Hippocampal formation (tissue), 2 donors: ENCODE measurements around the gene SLCO4A1.

Experiments
- DNase-seq, 2 donors: peaks; one replicate each; lab custom pipeline; 2025; lab: John Stamatoyannopoulos, UW

The SLCO4A1 gene

DNA sequence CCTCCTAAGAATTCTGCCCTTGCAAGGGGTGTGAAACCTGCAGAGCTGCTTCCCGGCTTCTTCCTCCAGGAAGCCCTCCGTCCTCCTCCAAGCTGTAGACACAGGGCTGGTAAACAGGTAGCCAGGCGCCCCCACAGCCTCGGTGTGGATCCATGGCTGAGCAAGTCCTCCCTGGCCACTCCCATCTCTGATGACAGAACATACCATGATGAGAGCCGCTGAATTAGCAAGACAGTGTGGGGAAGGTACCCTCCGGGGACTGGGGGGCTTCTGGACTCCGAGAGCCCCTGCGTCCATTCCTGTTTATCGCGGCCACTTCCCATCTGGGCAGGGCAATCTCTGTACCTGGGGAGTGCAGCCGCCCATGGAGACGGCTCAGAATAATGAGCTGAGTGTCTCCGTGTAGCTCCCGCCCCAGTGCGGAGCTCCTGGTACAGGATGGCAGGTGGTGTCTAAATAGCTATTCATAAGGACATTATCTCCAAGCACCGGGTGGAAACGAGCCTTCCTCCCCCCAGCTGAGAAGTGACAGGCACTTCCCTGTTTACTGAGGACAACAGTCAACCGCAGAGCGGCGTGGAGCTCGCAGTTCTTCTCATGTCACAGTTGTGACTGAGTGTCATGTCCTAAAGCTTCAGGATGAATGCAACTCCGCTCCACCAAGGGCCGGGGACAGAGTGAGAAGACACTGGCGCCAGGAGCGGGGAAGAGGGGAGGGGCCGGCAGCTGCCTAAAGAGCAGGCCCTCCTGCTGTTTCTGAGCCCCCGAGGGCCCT is 43.7 kb downstream of the SLCO4A1 start:
- peak in 1 of 2 donors; percentile 7 for DNase-seq

DNA sequence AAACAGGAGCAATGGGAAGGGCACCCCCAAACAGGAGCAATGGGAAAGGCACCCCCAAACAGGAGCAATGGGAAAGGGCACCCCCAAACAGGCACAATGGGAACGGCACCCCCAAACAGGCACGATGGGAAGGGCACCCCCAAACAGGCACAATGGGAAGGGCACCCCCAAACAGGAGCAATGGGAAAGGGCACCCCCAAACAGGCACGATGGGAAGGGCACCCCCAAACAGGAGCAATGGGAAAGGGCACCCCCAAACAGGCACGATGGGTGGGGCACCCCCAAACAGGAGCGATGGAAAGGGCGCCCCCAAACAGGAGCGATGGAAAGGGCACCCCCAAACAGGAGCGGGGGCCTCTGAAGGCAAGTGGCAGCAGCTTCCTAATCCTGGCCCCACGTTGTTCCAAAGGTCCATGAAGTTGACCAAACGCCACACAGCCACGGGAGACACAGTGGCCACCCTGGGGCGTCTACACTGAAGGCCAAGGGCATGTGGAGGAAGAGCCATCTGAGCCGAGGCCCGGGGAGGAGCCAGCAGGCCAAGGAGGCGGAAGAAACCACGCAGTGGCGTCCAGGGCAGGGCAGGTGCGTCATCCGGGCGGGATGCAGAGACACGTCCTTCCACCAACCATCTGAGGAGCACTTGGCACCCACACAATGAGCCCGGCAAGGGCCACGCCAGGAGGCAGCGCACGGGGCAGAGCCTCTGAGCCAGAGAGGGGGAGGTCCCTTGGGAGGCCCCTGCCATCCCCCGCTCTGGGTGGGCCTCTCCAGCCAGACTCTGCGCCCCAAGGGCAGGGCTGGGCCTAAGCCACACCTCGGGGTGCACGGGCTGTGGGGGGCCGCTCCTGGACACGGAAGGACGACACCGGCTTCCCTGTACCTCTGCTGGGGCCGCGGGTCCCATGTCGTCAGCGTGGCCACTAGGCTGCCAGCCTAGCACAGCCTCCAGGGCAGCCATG is 44.8 kb downstream of the SLCO4A1 start:
- DNase-seq, result no peak

DNA sequence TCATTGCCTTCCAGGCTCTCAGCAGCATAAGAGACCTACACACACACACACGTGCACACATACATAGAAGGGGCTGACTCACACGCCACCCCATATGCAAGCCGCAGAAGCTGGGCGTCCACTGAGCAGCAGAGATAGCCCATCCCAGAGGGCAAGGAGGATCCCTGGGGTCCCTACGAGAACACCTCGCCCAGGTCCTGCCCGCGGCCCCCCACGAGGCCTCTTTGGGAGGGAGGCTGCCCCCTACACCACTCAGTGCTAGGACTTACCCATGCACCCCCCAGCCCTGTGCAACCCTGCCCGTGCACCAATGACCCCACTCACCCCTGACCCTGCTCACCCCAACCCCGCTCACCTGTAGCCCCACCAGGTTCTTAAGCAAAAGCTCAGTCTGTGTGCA is 45.8 kb downstream of the SLCO4A1 start:
- DNase-seq, result no peak

DNA sequence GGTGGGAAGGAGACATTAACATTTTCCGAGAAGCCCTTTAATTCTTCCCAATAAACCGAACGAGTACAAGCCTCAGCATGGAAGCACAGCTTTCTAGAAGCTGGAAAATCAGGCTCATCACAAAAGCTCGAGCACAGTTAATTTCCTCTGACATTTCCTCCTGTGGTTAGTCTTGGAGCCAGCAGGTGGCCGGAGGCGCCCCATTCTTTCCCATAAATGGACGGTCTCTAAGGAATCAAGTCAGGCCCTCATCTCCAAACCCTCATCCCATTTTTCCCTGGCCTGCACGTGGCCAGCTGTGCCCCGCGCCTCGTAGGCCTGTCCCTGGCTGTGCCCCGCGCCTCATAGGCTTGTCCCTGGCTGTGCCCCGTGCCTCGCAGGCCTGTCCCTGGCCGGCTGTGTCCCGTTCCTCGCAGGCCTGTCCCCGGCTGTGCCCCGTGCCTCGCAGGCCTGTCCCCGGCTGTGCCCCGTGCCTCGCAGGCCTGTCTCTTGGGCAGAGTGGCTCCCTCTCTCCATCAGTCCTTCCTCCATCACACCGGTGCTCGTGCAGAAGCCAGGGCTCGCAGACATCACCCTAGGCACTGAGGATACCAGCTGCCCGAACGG is 46.7 kb downstream of the SLCO4A1 start:
- DNase-seq, result no peak

DNA sequence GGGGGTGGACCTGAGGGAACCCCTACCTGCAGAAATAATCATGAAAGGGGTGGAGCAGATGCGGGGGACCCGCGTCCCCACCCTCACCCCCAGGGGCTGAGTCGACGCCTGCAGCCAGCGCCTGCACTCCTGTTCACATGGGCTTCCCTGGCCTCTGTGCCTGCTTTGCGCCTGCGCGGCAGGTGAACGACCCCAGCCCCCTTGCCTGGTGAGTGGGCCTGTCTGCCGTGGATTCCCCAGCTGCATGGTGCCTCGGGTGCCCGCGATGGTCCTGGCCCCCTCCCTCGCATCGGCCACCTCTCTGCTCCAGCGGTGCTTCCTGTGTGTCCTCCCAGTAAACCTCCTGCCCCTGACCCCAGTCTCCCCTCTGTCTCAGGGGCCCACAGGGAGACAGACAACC is 47.6 kb downstream of the SLCO4A1 start:
- no peak for DNase-seq

DNA sequence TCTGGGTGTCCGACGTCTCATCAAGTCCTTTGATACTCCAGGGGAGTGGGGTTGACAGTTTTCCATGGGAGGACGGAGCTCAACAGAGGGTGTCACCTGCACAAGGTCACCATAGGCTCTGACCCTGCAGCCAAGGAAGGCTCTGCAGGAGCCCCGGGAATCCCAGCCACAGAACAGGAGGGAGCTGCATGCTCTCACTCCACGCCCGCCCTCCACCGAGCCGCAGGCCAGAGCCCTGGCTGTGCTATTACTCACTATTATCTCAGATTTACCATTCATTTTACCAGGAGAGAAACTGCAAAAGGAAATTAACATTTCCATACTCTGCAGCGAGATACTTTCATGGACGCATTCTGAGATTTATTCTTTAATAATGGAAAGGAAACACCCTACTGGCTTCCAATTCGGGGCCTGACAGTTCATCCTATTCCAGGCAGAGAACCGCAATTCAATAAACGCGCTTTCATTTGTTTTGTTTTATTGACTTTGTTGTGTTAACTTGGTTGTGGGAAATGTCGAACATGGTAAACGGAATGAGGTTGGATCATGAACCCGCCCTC is 48.0 kb downstream of the SLCO4A1 start:
- no peak for DNase-seq

DNA sequence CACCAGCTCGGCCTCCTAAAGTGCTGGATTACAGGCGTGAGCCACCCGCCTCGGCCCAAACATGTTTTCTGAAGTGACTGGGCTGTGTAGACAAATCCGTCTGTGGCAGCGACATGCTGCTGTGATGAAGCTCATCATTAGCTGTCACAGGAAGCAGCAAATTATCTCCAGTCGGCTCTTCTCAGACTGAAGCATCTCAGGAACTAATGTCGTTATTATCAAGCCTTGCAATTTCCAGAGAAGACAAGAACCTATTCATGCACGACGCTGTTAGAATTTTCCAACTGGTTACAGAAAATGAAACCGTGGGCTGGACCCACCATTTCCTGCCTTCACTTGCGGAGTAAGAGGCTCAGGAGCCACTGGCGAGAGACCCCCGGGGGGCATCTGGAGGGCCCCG is 49.2 kb downstream of the SLCO4A1 start:
- no peak for DNase-seq

DNA sequence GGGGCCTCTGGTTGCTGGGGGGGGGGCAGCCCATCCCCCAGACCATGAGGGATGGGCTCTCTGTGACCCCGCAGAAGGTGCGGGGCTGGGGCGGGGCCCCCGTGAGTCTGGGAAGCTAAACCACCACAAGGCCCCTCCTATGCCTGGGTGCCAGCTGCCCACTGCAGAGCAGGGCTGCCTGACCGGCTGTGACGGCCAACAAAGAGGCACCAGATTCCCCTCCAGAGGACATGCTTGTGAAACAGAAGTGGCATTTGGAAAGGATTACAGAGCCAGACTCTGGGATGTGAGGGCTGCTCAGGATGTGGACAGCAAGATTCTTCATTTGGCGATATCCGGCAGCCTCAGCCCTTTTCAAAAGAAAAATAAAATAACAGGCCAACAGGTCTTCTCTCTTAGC is 49.9 kb downstream of the SLCO4A1 start:
- DNase-seq, result peak in 1 of 2 donors; percentile 13

DNA sequence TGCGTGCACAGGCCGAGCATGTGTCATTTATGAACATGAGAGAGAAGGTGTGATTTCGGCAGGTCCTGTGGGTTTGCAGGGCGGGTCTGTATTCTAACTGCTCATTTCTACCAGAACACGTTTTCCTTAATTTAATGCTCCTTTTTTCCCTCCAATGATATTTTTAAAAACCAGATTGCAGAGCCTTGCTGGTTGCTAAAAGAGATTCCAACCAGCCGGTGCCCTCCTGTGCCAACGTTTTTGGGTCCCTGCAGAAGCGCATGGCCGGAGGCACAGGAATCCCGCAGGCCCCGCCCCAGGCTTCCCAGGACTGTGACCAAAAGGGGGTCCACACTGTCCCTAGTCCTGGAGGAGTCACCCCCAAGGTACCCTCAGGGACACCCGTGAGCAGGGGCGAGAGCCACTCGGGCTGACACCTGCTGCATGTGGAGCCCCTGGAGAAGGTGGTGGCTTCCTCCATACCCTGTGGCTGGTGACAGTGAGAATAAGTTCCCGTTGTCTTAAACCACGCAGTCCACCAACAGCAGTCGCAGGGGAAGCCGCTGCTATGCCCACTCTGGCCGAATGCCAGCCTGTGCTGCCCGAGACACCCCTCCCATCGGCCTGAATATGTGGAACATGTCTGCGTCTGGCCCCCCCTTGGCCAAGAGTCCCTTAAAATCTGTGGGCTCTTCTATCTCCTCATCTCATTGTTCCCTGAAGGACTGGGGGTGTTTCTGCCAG is 50.7 kb downstream of the SLCO4A1 start:
- DNase-seq, result no peak

DNA sequence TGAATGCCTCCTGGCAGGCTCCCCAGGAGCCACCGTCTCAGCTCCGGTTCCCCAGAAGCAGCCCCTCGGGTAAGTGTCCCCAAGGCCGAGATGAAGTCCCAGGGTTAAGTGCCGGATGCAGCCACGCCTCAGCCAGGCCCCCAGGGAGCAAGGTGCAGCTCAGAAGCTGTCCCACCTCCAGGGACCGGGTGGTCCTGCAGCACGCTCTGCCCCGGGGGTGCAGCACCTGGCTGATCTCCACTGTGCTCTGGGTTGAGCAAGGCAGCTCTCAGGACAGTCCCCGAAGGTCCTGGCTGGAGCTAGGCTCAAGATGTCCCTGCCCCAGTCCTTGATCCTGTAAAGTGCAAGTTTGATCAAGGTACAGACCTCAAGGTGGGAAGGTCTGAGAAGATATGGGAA is 51.2 kb downstream of the SLCO4A1 start:
- DNase-seq, result no peak

DNA sequence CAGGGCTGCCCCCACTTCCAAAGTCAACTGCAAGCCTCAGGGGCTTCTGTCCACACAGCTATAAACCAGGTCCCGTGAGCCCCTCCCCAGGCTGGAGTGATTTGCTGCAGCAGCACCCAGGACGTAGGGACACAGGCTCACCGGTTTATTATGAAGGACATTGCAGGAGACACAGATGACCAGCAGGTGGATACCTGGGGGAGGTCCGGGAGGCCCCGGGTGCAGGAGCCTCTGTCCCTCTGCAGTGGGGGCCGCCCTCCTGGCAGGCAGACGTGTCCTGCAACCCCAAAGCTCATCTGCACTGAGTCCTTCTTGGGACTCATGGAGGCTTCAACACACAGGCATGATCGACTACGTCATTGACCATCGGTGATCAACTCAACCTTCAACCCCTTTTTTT is 51.8 kb downstream of the SLCO4A1 start:
- DNase-seq, result no peak

DNA sequence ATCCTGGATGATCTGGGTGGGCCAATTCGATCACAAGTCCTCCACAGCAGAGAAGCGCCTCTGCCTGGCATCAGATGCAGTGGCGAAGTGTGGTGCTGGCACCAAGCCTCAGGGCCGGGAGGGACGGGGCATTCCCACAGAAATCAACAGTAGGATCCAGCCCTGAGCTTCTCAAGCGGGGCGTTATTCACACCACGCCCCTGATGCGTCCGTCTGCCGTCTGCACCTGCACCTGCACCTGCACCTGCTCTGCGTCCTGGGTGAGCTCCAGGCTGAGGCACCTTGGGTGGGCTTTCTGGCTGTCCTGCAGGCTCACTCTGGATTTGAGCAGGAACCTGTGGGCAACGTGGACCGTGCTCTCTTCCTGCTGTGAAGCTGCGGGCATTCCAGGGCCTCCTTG is 52.6 kb downstream of the SLCO4A1 start:
- DNase-seq, result no peak

DNA sequence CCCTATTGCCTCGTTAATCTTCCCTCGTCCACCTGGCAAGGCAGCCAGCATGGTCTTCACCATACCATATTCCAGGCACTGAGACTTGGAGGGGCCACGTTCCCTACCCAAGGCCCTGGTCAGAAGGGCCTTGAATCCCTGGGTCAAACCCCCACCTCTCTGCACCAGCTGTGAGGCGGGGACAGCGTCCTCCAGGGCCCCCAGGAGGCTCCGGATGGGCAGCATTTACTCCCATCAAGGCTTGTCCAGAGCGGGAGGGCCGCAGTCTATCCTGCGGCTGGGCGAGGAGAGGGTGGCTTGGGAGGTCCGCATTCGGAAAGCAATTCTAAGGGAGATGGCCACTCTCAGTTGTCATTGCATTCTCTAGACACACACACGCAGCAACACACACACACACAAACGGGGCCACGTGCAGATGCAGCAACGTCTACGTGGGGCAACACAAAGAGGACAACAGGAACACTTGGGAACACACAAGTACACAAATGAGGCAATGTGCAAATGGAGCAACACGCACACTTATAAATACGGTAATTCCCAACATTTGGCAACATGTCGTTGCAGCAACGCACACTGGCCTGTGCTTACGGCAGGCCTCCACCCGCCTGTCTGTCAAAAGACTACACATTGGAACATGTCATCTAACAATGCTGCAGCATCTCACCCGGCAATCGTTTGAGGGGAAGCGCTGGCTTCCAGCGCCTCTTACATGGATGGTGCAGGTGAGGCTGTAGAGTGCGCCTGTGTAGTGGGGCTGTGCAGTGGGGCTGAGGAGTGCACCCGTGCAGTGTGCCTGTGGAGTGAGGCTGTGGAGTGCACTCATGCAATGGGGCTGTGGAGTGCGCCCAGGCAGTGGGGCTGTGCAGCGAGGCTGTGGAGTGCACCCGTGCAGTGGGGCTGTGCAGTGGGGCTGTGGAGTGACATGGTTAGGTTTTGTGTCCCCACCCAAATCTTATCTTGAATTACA is 53.4 kb downstream of the SLCO4A1 start:
- no peak for DNase-seq

DNA sequence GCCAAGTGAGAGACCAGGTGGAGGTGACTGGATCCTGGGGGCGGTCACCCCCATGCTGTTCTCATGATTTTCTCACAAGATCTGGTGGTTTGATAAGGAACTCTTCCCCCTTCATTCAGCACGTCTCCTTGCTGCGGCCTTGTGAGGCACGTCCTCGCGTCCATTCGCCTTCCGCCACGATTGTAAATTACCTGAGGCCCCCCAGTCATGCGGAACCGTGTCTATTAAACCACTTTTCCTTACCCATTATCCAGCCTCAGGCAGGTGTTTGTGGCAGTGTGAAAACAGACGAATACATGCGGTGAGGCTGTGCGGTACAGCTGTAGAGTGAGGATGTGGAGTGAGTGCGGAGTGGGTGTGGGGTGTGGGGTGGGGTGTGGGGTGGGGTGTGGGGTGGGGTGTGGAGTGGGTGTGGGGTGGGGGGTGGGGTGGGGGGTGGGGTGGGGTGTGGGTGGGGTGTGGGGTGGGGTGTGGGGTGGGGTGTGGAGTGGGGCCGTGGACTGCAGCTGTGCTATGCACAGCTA is 54.2 kb downstream of the SLCO4A1 start:
- DNase-seq, result no peak

DNA sequence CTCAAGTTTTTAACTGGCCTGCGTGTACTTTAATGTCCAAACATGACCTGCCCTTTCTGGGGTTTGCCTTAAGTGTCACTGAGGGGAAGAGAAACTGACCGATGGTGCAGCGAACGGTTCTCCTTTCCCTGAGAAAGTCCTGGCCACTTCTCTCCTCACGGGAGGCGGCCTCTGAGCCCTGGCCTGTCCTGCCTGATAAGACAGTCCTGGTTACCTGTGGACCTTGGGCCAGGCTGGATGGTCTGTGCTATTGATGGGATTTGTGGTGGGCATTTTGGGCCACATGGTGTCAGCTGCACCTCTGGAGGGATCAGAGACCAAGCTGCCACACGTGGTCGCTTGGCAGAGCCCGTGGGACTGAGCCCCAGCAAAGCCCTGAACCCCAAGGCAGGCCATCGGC is 54.7 kb downstream of the SLCO4A1 start:
- no peak for DNase-seq

DNA sequence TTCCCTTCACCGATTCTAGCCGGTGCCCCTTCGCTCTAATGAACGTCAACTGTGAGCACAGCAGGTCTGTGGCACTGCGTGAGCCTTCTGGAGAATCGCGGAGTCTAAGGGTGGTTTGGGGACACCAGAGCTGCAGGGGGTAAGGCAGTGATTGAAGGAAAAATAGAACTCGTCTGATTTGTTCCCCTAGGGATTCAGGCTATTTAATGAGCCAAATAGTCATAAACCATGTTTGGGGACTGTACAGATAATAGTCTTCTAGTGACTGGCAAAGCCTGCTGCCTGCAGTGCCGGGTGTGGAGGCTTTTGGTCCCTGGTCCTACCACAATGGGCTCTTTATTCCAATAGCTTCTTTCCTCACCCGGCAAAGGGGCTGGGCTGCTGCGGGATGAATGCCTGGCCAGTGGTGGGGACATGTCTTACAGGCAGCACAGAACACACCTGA is 55.2 kb downstream of the SLCO4A1 start:
- DNase-seq, result peak; percentile 57 to 72

DNA sequence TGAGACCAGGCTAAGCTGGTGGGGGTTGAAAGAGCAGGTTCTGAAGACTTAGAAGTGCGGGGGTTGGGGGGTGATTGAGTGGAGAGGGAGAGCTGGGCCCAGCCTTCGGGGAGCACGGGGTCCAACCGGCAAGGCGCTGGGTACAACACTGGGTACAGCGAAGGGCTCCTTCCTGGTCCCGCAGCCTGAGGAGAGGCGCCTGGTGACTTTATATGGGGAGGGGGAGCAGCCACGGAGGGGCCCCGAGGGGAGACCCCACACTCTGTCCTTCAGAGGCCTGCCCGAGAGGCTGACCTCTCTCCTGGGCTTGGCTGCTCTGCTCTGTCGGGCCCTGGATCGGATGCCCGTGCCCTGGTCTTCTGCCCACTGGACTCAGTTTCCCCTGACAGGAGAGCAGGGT is 55.9 kb downstream of the SLCO4A1 start:
- no peak for DNase-seq

DNA sequence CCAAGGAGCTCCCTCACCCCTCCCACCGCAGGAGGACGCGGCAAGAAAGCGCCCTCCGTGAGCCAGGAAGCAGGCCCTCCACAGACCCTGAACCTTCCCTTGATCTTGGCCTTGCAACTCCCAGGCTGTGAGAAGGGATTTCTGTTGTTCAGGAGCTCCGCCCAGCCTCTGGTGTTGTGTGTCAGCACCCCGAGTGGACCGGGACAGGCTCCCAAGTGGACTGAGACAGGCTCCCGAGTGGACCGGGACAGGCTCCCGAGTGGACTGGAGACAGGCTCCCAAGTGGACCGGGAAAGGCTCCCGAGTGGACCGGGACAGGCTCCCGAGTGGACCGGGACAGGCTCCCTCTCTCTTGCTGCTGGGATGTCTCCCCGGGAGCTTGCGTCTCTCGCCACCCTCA is 57.0 kb downstream of the SLCO4A1 start:
- no peak for DNase-seq

DNA sequence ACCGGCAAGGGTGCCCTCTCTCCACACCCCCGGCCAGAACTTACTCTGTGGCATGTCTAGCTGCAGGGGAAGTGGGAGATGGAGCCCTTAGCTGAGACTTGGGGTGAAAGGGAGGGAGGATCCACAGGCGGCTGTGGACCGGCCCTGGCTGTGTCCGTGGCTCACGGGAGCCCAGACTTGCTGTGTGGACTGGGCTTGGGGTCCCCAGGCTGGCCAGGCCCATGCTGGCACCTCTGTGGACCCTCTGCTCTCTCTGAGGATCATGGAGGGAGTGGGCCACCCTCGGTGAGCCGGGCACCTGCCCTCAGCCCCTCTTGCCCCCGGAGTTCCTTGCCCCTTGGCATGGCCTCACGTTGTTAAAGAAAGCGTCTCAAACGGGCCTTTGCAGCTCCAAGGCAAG is 57.4 kb downstream of the SLCO4A1 start:
- no peak for DNase-seq

DNA sequence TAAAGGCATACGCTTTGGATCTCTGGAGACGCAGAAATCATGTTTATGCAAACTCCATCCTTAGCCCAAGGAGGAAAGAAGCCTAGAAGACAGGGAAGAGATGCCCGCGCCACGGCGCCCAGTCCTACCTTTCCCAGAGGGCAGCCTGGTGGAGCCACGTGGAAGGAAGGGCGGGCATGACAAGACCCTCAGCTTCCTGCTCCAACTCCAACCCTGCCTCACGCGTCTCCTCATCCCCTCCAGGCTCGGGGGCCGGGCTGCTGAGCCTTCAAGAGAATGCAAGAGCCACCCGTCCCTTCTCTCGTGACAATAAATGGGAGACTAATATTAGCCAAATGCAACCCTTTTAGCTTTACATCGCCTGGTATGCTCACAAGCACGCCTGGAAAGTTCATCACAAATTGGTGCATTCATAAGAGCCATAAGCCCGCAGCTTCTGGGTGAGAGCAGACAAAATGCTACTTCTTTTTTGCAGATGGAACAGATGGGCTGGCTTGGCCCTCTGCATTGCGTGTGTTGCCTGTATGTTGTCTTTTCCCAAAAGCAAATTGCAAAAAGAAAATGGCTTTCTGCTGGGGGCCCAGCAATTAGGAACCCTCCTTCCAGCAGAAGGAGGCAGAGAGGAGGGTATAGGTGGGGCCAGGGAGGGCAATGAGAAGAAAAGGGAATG is 58.1 kb downstream of the SLCO4A1 start:
- no peak for DNase-seq
